HepG2 (cell line): ENCODE results near the gene STIP1. TPM values are rescaled to one million over a fixed set of nuclear protein-coding genes. Genes with fewer than 3 reads are reported as not detected.

Experiments
- DMAP1 ChIP-seq: IDR thresholded peaks from 2 replicates; pipeline ENCODE4 v1.6.1; 2016
- GFI1 ChIP-seq: sonication (generic); formaldehyde crosslinking; IDR thresholded peaks from 2 replicates; pipeline ENCODE4 v1.5.0; 2020; ENCODE audit warnings: missing genetic modification reagents, mild to moderate bottlenecking, borderline replicate concordance
- JARID2 ChIP-seq: sonication (generic); formaldehyde crosslinking; IDR thresholded peaks from 2 replicates; pipeline ENCODE4 v1.8.1; 2023; ENCODE audit warnings: missing genetic modification reagents, inconsistent platforms; ENCODE audit not compliant: insufficient replicate concordance
- LCORL ChIP-seq, 2 experiments: fragments of 450-650 bp in 1 of 2; sonication (generic) in 1 of 2; formaldehyde crosslinking in 1 of 2; IDR thresholded peaks; 2 replicates each; pipeline versions ENCODE4 v1.5.0 to v1.6.1; 2017 to 2020; ENCODE audit warnings: antibody characterized with exemption in 1 of 2, missing genetic modification reagents in 1 of 2
- NFKB2 ChIP-seq: sonication (generic); formaldehyde crosslinking; IDR thresholded peaks from 2 replicates; pipeline ENCODE4 v1.4.0; 2020; ENCODE audit warnings: missing genetic modification reagents, borderline replicate concordance
- NONO ChIP-seq, 2 experiments: fragments of 450-650 bp in 1 of 2; sonication (generic) in 1 of 2; formaldehyde crosslinking in 1 of 2; IDR thresholded peaks in 1 of 2; conservative IDR thresholded peaks in 1 of 2; 2 replicates each; pipeline versions ENCODE4 v1.6.1 to v1.8.0; 2017 to 2022; ENCODE audit warnings: mild to moderate bottlenecking in 1 of 2, missing genetic modification reagents in 1 of 2, moderate library complexity in 1 of 2
- POLR2G ChIP-seq: fragments of 200-400 bp; formaldehyde crosslinking; IDR thresholded peaks from 2 replicates; pipeline ENCODE4 v1.6.1; 2018; ENCODE audit warnings: mild to moderate bottlenecking, low read depth, low read length, moderate library complexity
- SATB2 ChIP-seq: sonication (generic); formaldehyde crosslinking; IDR thresholded peaks from 2 replicates; pipeline ENCODE4 v1.5.0; 2020; ENCODE audit warnings: missing genetic modification reagents
- SNAPC2 ChIP-seq: sonication (generic); formaldehyde crosslinking; IDR thresholded peaks from 2 replicates; pipeline ENCODE4 v1.8.1; 2022; ENCODE audit warnings: mild to moderate bottlenecking, missing genetic modification reagents
- SP5 ChIP-seq: IDR thresholded peaks from 2 replicates; pipeline ENCODE4 v1.6.1; 2016; ENCODE audit warnings: low read depth, borderline replicate concordance
- TBX2 ChIP-seq: sonication (generic); formaldehyde crosslinking; IDR thresholded peaks from 2 replicates; pipeline ENCODE4 v1.5.0; 2020; ENCODE audit warnings: missing genetic modification reagents, mild to moderate bottlenecking, borderline replicate concordance
- TMF1 ChIP-seq: sonication (generic); formaldehyde crosslinking; IDR thresholded peaks from 2 replicates; pipeline ENCODE4 v1.8.1; 2022; ENCODE audit warnings: low read depth, missing genetic modification reagents
- ZFP41 ChIP-seq: sonication (generic); formaldehyde crosslinking; IDR thresholded peaks from 2 replicates; pipeline ENCODE4 v1.4.0; 2020; ENCODE audit warnings: mild to moderate bottlenecking, missing genetic modification reagents, borderline replicate concordance
- ZMYM4 ChIP-seq: sonication (generic); formaldehyde crosslinking; IDR thresholded peaks from 2 replicates; pipeline ENCODE4 v1.8.1; 2023; ENCODE audit warnings: mild to moderate bottlenecking, missing genetic modification reagents
- ZNF441 ChIP-seq: sonication (generic); formaldehyde crosslinking; IDR thresholded peaks from 2 replicates; pipeline ENCODE4 v1.7.0; 2021; ENCODE audit warnings: missing genetic modification reagents, borderline replicate concordance
- ZNF496 ChIP-seq: sonication (generic); formaldehyde crosslinking; IDR thresholded peaks from 2 replicates; pipeline ENCODE4 v1.8.1; 2023; ENCODE audit warnings: mild to moderate bottlenecking, moderate library complexity, missing genetic modification reagents; ENCODE audit not compliant: insufficient replicate concordance
- ZNF607 ChIP-seq: sonication (generic); formaldehyde crosslinking; IDR thresholded peaks from 2 replicates; pipeline ENCODE4 v1.5.1; 2020; ENCODE audit warnings: missing genetic modification reagents, mild to moderate bottlenecking, borderline replicate concordance
- ZNF879 ChIP-seq: sonication (generic); formaldehyde crosslinking; IDR thresholded peaks from 2 replicates; pipeline ENCODE4 v1.8.1; 2023; ENCODE audit warnings: missing genetic modification reagents
- polyA plus RNA-seq, 8 experiments: library from polyadenylated mRNA; depleted of rRNA in 3 of 8; stranded (reverse) in 7 of 8; unstranded in 1 of 8; fragments of >200 nt; fragmentation: Illumina TruSeq in 4 of 8; extraction: Trizol in 4 of 8; gene quantifications; 2 replicates each; pipeline versions ENCODE4 v1.2.1 to v1.2.3, GENCODE V29; 2011 to 2016; ENCODE audit warnings: low read depth in 4 of 8, missing spikeins in 1 of 8, mixed read lengths in 1 of 8; ENCODE audit not compliant: insufficient read depth in 1 of 8
- total RNA-seq, 5 experiments: library from RNA; depleted of rRNA; stranded (reverse); fragments of >200 nt; fragmentation: Illumina TruSeq; extraction: Trizol; gene quantifications; 2 replicates each; pipeline ENCODE4 v1.2.3, GENCODE V29; 2016; ENCODE audit warnings: low read depth in 1 of 5
- TF ChIP-seq, protein P1 (sequence below): sonication (generic); formaldehyde crosslinking; conservative IDR thresholded peaks from 2 replicates; pipeline ENCODE4 v1.8.0; 2022; ENCODE audit warnings: mild to moderate bottlenecking, moderate library complexity, missing genetic modification reagents
- TF ChIP-seq, protein P2 (sequence below): IDR thresholded peaks from 2 replicates; pipeline ENCODE4 v1.4.0; 2020; ENCODE audit warnings: mild to moderate bottlenecking, missing genetic modification reagents

STIP1 gene
- total and polyA plus RNA-seq, 2 of the 13 experiments (the other 11 are each of a cell fraction or from before 2014, with no cell fraction given), result 81.1 to 217 TPM

DNA sequence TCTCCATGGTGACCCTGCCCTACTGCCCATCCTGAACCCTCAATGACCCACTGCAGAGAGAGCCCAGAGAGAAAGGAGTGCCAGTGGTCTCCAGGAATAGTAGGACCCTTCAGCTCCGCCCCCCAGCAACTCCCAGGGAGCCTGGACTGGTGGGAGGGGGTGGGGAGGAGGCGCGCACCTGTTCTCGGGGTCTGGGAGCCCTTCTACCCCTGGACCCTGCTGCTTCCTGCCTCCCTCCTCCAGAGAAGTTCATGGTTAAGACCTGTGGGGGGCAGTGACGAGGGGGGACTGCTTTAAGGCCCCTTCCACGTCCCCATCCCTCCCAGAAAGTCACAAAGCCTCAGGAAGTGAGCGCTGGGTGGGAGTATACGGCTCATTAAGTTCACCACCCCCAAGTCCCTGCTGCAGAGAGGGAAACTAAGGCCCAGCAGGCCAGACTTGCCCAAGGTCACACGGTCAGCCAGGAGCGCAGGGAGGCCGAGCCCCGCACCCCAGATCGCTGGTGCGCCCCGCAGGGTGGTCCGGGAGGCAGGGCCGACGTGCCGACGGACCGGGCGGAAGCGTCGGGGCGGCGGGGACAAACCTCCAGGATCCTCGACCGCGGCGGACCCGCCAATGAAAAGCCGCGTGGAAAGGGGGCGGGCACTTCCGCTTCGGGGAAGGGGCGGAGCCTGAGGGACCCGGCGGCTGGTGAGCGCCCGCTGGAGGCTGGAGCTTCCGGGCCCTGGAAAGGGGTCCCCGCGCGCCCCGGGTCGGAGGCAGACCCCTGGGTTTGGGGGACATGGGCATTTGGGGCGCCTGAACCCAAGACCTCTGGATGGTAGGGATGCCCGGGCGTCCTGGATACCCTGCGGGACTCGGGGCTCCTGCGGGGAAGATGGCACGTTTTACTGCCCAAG lies 39.9 kb downstream of the STIP1 start, which contains the start of the genes NUDT22 and TRPT1 (continued):
- TF ChIP-seq TBX2 (CRISPR knock-in tag) (peak; percentile 58), NONO (IDR thresholded peaks at IDR 0.05) (no peak), NONO (CRISPR knock-in tag; conservative IDR thresholded peaks at IDR 0.05) (peak; percentile 92), LCORL (IDR thresholded peaks at IDR 0.05) (no peak), LCORL (CRISPR knock-in tag; IDR thresholded peaks at IDR 0.05) (peak; percentile 8; the same call in 1 of the 2 replicates), ZNF879 (peak; percentile 81; the same call in 1 of the 2 replicates), SNAPC2 (CRISPR knock-in tag) (peak; percentile 76; the same call in 1 of the 2 replicates), POLR2G (peak; percentile 89), ZFP41 (CRISPR knock-in tag) (no peak), GFI1 (CRISPR knock-in tag) (0 out of 2 replicates have a peak, but pooled peaks have one; percentile 38), NFKB2 (CRISPR knock-in tag) (peak; percentile 6; the same call in 1 of the 2 replicates), SP5 (CRISPR knock-in tag) (no peak), TMF1 (CRISPR knock-in tag) (peak; percentile 59; the same call in 1 of the 2 replicates), JARID2 (CRISPR knock-in tag) (no peak), ZMYM4 (CRISPR knock-in tag) (peak; percentile 48; the same call in 1 of the 2 replicates), SATB2 (CRISPR knock-in tag) (0 out of 2 replicates have a peak, but pooled peaks have one; percentile 50), ZNF607 (CRISPR knock-in tag) (0 out of 2 replicates have a peak, but pooled peaks have one; percentile 52), DMAP1 (CRISPR knock-in tag) (peak; percentile 32; the same call in 1 of the 2 replicates), ZNF441 (CRISPR knock-in tag) (peak; percentile 32; the same call in 1 of the 2 replicates), ZNF496 (CRISPR knock-in tag) (no peak)
- TF ChIP-seq, protein P1, sequence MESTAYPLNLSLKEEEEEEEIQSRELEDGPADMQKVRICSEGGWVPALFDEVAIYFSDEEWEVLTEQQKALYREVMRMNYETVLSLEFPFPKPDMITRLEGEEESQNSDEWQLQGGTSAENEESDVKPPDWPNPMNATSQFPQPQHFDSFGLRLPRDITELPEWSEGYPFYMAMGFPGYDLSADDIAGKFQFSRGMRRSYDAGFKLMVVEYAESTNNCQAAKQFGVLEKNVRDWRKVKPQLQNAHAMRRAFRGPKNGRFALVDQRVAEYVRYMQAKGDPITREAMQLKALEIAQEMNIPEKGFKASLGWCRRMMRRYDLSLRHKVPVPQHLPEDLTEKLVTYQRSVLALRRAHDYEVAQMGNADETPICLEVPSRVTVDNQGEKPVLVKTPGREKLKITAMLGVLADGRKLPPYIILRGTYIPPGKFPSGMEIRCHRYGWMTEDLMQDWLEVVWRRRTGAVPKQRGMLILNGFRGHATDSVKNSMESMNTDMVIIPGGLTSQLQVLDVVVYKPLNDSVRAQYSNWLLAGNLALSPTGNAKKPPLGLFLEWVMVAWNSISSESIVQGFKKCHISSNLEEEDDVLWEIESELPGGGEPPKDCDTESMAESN (CRISPR knock-in tag), result peak; percentile 53; the same call in 1 of the 2 replicates
- TF ChIP-seq, protein P2, sequence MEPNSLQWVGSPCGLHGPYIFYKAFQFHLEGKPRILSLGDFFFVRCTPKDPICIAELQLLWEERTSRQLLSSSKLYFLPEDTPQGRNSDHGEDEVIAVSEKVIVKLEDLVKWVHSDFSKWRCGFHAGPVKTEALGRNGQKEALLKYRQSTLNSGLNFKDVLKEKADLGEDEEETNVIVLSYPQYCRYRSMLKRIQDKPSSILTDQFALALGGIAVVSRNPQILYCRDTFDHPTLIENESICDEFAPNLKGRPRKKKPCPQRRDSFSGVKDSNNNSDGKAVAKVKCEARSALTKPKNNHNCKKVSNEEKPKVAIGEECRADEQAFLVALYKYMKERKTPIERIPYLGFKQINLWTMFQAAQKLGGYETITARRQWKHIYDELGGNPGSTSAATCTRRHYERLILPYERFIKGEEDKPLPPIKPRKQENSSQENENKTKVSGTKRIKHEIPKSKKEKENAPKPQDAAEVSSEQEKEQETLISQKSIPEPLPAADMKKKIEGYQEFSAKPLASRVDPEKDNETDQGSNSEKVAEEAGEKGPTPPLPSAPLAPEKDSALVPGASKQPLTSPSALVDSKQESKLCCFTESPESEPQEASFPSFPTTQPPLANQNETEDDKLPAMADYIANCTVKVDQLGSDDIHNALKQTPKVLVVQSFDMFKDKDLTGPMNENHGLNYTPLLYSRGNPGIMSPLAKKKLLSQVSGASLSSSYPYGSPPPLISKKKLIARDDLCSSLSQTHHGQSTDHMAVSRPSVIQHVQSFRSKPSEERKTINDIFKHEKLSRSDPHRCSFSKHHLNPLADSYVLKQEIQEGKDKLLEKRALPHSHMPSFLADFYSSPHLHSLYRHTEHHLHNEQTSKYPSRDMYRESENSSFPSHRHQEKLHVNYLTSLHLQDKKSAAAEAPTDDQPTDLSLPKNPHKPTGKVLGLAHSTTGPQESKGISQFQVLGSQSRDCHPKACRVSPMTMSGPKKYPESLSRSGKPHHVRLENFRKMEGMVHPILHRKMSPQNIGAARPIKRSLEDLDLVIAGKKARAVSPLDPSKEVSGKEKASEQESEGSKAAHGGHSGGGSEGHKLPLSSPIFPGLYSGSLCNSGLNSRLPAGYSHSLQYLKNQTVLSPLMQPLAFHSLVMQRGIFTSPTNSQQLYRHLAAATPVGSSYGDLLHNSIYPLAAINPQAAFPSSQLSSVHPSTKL (CRISPR knock-in tag), result peak; percentile 17; the same call in 1 of the 2 replicates
